ENCODE measurements around the gene AKR7A3.
"Not testable (repeated sequence)": the region's sequence is repeated elsewhere in the genome, so short reads cannot be mapped to it uniquely, and the experiment has no call there.

AKR7A3 gene

DNA sequence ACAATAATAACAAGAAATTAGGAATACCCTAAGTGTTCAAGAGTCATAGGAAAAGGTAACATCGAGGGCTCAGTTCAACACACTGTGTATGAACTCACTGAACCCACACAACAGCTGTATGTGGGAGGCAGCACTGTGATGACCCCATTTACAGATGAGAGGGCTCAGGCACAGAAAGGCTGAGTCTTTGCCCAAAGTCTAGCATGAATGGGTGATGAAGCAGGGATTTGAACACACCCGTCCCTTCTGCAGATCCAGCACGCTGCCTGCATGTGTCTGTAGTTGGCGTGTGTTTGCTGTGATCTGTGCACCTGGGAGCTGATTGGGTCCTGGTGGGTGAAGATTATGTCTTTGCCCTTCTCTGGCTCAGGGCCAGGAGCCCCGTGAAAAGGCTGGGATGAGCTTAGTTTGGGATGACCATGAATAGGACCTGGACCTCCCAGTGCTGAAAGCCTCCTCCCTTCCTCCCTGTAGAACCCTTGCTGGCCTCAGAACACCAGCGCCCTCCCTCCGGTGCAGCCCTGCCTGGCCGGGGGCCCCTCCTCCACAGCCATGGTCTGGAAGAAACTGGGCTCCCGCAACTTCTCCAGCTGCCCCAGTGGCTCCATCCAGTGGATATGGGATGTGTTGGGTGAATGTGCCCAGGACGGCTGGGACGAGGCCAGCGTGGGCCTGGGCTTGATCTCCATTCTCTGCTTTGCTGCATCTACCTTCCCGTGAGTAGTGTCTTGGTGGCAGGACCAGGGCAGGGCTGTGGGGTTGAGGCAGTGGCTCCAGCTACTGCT is 28.7 kb upstream of the AKR7A3 start:
- no peak for DNase-seq

DNA sequence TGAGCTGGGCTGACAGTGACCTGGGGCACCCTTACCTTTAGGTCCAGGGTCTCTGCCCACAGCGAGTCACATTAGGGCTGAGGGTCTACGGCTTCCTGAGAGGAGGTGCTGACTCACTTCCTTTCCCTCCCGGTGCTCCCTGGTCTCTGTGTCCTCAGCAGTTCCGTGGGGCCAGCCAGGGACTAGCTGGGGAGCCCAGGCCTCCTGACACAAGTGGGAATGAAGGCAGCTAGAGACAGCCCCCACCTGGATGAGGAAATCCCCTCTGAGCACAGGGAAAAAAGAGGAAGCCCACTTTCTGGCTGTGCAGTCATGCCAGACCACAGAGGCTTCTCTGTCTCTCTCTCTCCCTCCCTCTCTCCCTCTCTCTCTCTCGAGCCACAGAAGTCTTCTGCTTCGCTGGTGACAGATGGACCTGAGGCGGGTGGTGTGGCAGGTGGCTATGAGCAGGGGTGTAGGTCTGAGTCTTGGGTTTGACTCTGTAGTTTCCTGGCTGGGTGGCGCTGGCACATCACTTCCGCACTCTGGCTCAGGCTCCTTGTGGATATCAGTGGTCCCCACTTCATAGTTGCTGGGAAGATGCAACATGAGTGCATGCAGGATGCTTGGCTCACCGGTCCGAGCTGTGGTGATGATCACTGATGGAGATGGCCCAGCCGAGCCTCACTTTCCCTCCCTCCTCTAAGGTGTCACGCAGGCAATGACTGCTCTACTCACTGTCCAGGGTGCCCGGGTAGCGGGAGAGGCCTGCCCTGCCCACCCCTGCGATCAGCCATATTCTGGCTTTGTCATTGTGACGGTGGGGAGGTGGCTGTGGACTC is 27.0 kb upstream of the AKR7A3 start:
- DNase-seq = no peak

DNA sequence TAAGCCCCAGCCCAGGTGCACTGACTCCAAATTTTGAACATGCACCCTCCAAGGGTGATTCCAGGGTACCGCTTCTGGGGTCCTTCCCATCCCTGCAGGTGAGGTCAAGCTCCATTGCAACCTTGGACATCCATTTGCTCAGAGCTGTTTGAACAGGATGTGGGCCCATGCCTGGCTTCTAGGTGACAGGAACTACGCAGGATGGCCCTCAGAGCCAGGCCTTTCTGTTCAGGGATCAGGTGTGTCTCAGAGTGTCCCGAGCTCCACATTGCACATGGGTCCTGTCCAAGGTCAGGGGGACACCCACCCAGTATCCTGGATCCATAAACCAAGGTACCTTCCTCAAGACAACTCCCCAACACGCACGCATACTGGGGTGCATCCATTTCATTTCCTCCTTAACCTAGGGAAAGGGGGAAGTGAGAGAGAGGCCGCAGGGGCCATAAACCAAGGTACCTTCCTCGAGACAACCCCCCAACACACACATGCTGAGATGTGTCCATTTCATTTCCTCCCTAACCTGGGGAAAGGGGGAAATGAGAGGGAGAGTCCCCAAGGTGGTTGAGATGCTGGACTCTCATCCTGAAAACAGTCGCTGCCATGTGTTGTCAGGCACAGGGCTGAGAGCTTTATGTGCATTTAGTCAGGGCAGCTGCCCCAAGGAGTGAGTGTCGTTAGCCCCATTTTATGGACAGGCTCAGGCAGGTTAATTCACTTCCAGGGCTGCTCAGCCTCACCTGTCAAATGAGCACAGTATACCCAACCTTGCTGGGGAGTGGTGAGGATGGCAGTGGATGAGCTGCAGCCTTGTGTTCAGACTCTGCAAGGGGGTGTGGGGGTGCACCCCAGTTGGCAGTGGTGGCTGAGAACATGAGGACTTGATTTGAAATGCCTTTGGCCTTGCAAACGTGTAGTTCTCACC is 25.7 kb upstream of the AKR7A3 start:
- no peak for DNase-seq

DNA sequence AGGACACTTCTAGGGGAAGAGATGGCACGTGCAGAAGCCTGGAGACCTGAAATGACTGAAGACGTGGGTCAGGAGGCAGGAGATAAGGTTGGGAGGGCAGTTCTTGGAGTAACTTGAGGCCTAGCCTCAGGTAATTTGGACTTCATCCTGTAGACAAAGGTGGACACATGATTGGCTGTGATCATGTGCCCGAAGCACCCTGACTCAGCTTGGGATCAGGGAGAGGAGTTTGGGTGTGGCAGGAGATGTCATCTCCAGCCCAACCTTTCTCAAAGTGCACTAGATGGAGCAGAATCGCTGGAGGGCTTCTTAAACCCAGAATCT is 25.0 kb upstream of the AKR7A3 start:
- DNase-seq = no peak

DNA sequence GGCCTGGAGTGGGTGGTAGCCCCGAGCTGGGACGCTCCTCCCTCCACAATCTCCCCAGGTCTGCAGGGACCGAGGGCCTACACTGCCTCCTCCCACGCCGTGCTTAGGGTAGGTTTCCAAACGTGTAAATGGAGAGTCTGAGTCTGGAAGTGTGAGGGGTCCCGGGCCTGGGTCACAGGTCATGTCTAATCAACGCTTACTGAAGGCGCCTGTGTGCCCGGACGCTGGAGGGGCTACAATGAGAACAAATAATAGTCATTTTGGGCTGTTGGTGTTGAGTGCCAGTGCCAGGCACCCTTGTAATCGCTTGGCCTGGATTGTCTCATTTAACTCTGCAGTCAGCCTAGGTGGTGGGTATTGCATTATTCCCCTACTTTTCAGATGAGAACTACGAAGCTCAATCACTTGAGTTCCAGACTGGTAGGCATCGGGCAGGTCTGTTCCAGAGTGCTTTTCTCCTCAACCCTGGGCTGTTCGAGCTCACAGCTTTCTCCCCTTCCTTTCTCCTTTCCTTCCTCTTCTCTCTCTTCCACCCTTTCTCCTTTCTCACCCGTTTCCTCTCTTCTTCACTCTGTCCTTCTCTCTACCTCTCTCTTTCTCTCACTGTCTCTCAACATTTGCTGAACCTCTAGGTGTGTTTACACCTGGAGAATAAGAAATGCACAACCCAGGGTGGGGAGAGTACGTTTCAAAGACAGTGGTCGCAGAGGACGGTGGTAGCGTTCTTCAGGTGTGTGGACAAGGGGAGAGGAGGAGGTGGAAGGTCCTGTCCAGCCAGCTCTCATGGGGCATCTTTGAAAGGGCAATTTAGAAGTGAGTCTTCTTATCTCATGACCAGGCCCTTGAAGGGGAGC is 24.4 kb upstream of the AKR7A3 start:
- no peak for DNase-seq

DNA sequence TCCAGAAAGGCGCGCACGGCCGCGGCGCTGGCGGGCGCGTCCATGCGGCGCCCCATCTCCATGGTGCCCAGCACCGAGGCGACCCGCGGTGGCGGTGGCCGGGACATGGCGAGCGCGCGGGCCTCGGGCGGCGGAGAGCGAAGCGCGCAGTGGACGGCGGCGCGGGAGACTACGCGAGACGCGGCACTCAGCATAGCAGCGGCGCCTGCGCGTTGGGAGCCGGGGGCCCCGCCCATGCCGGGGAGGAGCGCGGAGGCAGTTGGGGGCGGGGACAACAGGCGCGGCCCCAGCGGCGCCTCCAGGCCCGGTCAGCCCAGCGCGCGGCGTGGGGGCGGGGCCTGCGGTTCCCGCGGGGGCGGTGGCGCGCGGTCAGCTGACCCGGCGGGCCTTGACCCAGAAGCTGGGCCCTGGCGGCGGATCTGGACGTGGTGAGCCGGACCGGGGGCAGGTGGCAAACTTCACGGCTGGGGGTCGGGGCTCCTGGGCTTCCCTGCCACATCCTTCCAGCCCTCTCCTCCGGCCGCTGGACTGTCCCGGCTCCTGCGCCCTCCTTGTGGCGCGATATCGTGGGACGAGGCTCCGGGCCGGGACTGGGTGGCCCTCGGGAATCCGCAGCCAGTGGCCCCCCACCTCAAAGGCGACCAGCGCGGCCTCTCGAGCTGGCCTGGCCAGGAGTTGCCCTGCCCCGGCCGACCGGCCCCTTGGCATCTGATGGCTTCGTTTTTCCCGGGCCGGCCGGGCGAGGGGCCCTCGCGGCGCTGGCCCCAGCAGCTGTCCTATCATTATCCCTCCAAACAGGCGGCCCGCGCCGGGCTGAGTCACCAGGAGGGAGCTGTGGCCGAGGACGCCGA is 23.6 kb upstream of the AKR7A3 start, which contains the start of the genes AKR7A2 and SLC66A1:
AKR7A2 (minus strand) TSS at position 214 of the 851 bp plus-strand sequence; CDS start at position 194, 20 bp downstream.
SLC66A1 (plus strand) TSS at position 396 of the 851 bp plus-strand sequence. CDS start 5,352 bp downstream, outside the sequence.
- DNase-seq = peak; percentile 69

DNA sequence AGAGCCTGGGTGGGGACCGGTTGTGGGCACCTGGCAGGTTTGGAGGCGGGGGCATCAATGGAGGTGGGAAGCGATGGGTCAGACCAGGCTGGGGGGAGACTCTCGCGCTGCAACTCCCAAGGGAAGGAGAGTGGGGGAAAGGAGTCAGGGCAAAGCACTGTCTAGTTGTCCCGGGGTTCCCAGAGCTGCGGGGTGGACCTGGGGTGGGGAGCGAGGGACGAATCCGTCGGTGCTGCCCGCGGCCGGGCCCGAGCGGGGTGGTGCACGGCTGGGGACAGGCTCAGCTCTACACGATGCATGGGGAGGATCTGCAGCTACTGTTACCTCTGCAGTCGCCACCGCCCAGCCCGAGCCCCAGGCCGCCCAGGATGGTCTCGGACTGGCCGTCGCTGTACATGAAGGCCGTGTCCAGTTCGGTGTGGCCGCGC is 22.9 kb upstream of the AKR7A3 start:
- no peak for DNase-seq

DNA sequence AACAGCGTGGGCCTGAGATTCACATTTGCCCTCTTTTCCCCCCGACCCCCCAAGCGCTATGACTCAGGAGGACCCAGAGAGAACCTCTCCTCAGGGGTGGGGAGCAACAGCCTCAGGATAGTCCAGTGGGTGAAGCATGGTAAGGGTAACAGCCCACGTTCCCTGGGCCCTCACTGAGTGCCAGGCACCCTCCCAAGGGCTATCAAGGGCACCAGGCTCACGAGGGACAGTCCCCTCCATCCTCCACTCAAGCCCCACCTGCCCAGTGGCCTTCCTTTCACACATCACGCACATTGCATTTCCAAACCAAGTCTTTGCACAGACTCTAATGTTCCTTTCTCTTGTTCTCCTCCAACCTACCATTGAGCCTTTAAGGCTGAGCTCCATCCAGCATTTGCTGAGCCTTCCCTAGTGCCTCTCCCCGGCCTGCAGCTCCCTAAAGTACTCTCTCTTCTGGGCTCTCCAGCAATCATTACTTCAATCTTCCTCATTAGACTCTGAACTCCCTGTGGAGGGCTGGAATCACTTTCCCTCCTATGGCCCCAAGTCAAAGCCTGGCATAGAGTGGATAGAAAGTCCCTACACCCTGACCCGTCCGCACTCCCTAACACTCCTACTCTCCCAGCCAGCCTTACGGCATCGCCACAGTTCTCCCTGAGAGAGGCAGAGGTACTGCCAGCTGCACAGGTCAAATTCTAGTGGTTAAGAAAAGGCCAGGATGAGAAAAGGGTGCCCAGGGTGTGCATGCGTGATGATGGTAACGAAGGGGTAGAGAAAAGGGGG is 22.3 kb upstream of the AKR7A3 start:
- DNase-seq = no peak

DNA sequence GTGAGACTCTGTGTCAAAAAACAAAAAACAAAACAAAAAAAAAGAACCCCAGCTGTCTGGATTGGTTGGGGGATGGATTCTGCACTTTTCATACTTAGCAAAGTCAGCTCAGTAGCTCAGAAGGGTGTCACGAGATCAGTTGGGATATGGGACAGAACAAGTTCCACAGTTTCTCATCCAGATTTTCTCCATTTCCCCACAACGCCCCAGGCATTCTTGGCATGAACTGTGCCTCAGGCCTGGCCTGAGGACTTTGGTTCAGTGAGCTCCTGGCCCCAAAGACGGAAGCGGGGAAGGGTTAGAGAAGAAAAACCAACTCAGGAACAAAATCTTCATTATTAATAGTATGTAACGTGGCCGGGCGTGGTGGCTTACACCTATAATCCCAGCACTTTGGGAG is 21.5 kb upstream of the AKR7A3 start:
- DNase-seq = no peak

DNA sequence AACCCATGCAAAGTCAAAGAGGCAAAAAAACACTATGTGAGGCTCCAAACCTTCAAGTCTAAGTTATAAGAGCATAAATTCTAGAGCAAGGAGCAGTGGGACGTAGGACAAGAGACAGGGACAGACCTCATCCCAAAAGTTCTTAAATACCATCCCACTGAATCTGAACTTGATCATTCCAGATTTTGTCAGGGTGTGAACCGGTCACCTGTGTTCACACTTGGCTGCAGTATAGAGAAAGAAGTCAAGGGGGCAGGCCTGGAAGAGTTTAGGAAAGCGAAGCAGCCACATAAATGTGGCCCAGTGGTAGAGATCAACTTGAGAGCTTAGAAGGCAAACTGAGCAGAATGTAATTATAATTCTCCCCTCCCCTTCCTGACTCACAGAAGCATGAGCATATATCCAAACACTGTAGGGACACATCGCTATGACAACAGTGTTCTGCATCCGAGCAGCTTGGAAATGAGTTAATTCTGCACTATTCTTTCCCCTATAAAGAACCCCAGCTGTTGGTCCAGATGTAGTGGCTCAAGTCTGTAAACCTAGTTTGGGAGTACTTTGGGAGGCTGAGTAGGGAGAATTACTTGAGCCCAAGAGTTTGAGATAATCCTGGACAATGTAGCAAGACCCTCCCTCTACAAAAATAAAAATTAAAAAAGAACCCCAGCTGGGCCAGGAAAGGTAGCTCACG is 20.7 kb upstream of the AKR7A3 start:
- no peak for DNase-seq

DNA sequence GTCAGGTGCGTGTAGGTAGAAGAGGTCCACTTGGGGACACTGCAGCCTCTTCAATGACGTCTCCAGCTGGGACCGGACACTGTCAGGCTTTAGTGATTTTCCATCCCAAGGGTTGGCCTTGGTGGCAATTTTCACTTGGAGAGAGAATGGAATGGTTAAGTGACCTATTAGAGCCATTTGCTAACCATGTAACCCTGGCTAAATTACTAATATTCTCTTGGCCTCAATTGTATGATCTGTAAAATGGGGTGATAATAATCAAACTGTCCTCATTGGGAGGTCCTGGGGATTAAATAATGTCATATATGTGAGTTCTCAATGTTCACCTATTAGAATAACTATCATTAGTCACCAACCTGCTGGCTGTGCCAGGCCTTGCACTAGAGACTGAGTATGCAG is 19.9 kb upstream of the AKR7A3 start:
- DNase-seq = no peak

DNA sequence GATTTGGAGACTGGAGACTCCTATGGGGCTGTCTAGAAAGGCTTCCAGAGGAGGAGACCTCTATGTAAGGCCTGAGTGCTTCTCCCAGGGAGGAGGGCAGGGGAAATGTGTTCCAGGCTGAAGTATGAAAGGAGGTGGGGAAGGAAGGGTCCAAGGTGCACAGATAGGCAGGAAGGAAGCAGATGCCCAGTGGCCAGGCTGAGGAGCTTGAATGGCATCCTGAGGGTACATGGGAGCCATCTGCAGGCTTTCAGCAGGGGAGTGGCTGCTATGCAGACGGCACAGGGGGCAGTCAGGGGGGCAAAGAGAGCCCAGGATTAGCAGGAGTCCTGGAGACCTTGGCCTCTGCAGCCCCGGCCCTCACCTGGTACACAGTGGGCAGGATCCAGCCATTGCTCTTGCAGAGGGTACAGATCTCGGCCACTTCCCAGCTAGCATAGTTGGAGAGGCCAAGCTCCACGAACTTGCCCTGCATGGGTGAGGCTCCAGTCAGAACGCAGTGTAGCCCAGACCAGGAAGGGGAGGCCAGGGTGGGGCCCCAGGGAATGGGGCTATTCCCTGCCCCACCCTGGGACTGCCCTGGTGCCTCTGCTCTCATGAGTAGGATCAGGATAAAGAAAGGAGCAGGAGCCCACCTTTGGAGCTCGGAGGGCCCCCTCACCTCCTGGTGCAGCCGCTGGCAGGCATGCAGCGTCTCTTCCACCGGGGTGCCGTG is 19.4 kb upstream of the AKR7A3 start:
- no peak for DNase-seq

DNA sequence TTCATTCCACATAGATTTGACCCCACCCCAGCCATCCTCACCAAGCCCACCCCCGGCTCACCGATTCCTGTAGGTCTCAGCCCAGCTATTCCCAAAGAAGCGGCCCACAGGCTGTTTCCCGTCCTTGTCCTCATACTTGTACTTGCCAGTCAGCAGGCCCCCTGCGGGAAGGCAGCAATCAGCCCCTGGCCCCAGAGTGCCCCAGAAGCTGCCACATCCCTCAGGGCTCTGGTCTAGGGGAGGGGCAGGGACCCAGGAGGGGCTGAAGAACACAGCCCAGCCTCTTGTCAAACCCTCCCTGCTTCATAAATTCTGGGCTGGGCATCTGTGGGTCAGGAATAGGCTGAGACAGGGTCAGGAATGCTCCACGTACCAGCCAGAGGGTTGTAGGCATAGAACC is 18.4 kb upstream of the AKR7A3 start:
- no peak for DNase-seq

DNA sequence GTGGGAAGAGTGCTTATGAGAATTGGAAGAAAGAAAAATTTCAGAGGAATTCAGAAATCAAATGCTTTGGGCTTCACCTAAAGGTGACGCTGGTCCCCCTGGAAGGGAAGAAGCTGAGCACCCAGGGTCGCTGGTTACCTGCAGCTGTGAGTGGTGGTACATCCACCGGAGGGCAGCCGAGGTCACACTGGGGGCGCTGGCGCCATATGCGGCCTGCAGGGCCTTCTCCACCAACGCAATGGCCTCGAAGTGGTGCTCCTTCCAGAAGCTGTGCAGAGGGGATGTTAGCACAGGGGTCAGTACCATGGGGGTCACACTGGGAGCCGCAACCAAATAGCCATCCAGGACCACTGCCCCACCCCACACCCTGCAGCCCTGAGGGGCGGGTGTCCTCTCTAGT is 17.3 kb upstream of the AKR7A3 start:
- DNase-seq = no peak

DNA sequence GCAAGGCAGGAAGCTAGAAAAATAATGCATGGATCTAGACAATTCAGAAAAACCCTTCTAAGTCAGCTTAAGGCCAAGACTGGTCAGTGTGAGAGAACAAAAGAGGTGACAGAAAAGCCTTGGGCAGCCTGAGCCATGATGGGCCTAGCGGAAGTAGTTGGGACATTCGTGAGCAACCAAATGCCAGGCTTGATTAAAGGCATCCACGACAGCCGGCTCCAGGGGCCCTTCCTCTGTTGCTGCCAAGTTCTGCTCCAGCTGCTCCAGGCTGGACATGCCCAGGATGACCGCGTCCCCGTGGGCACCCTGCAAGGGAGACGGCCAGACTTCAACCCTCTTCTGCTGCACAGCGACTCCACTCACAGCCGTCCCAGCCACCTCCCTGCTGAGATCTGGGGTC is 15.5 kb upstream of the AKR7A3 start:
- DNase-seq = not testable (repeated sequence)

DNA sequence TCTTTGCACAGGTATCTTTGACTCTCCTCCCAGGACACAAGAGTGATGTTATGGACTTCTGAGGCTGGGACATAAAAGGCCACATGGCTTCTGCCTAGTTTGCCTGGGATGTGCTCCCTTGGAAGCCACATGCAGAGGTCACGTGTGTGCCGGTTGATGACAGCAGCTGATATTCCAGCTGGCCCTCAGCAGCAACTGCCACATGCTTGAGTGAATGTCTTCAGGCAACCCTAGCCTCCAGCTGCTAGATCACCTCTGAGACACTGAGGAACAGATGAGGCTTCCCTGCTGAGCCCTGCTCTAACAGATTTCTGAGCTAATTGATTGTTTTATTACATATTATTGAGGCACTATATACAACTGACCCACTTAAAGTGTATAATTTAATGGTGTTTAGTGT is 11.6 kb upstream of the AKR7A3 start:
- DNase-seq = no peak

DNA sequence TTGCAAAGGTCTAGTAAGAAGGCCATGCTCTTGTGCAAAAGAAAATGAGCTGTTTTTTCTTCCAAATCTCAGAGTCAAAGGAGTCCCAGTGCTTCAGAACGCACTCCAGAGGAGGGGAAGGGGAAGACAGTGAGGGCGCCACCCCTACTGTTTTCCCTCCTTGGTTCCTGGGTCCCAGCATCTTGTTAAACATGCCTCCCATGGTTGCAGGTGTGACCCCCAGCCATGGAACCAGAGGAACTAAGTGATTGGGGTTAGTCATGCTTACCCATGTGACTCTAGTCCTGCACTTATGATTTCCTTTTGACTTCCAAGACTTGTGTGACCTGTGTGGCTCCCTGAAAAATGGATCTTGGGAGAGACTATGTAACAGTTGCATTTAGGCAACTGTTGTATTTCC is 6.1 kb upstream of the AKR7A3 start:
- DNase-seq = no peak

DNA sequence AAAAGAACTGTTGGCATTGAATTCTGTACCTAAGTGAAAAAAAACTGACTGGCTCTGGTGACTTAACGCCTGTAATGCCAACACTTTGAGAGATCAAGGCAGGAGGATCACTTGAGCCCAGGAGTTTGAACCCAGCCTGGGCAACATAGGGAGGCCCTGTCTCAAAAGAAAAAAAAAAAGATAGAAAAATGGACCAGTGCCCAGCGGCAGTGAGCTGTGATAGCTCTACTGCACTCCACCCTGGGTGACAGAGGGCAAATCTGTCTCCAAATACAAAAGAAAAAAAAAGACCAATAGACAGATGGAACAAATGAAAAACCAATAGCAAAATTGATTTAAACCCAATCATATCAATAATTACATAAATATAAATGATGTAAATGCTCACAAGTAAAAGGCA is 674 bp upstream of the AKR7A3 start:
- no peak for DNase-seq

Data from NCI-H526 treated with DMSO at 0.1 percent for 48 hours (cell line).